MM.1S (cell line): ENCODE results near the gene ARID4B.

Source experiments
- EZH2 ChIP-seq: fragments of 300-600 bp; sonication (generic); optimal IDR thresholded peaks from 2 replicates; pipeline ENCODE3; 2017; ENCODE audit warnings: low read depth, mild to moderate bottlenecking, antibody characterized with exemption, low read length, mixed read lengths
- TF ChIP-seq, protein P1 (sequence below): fragments of 300-600 bp; sonication (generic); IDR thresholded peaks from 2 replicates; pipeline ENCODE4 v1.5.1; 2016; ENCODE audit warnings: antibody characterized with exemption, low read length, mixed read lengths

DNA sequence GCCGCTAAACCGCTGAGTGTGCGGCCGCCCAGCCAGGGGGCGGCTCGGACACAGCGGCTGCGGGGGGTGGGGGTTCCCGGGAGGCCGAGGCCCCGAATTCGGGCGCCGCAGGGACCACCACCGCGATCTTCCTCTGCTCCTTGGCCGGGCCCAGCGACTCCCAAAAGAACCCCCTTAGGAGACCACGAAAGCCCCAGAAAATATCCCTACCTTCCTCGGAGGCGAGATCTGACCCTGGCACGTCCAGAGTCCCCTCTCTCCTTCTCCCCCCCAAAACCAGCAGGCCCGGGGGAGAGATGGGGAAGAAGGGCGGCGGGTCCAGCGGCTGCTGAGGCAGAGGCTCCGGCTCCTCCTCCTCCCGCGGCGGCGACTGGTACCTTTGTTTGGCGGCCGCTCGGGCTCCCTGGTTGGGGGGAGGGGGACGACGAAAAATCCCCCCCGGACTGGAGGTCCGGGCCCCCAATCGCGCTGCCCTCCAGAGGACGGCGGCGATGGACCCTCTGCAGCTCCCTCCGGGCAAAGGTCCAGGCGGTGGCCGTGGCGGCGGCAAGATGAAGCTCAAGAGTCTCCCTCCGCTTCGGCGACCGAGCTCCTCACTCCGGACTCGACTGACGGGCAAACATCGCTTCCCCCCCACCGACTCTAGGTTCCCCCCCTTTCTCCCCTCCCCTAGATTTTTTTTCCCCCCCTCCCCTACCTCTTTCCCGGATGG, at the start of gene ARID4B:
- TF ChIP-seq, protein P1, sequence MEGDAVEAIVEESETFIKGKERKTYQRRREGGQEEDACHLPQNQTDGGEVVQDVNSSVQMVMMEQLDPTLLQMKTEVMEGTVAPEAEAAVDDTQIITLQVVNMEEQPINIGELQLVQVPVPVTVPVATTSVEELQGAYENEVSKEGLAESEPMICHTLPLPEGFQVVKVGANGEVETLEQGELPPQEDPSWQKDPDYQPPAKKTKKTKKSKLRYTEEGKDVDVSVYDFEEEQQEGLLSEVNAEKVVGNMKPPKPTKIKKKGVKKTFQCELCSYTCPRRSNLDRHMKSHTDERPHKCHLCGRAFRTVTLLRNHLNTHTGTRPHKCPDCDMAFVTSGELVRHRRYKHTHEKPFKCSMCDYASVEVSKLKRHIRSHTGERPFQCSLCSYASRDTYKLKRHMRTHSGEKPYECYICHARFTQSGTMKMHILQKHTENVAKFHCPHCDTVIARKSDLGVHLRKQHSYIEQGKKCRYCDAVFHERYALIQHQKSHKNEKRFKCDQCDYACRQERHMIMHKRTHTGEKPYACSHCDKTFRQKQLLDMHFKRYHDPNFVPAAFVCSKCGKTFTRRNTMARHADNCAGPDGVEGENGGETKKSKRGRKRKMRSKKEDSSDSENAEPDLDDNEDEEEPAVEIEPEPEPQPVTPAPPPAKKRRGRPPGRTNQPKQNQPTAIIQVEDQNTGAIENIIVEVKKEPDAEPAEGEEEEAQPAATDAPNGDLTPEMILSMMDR = no peak
- no peak for TF ChIP-seq EZH2
